ENCODE data around the gene ITGA1.
"Not testable (repeated sequence)": the region's sequence is repeated elsewhere in the genome, so short reads cannot be mapped to it uniquely, and the experiment has no call there.

The ITGA1 gene

DNA sequence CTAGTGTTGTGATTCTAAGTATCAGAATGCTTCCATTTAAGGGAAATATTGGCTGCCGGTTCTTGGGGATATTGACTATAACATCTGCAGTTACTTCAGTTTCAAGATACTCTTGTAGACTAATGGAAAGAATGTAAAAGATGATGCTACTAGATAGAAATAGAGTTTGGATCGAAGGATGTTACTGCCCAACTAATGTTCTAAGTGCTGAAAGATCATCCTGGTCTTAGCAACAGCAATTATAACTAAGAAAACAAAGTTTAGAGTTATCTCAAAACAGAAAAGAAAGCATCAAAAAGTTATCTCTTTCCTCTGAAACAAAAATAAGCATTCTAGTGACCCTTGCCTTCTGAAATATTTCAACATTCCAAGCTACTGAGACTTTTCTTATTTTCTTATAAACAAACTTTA lies 49.9 kb downstream of the ITGA1 start:
- no peak for DNase-seq

- DNase-seq: no peak
Observed at GRCh38 chr5:52838326-52839015, 50.8 kb downstream of the ITGA1 start.

GRCh38 chr5:52839285-52839684 lies 51.6 kb downstream of the ITGA1 start:
- DNase-seq: no peak

GRCh38 chr5:52840277-52841050 lies 52.7 kb downstream of the ITGA1 start:
- DNase-seq: peak; percentile 49

DNA sequence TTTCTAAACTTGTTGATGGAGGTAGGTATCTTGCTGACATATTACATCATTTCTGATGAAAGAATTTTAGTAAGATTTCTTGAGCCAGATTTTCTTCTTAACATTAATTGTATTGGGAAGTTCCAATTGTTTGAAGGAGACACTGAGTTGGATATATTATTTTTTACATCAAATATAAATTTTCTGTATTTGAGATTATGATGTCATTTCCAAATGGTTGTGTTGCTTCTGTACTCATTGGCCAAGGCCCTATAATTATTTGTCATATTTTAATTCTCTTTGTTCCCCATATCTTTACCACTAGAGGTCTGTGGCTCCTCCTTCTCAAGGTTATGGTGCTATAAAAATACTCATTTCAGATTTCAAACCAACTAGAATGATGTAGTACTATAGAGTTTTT lies 53.4 kb downstream of the ITGA1 start:
- no peak for DNase-seq

GRCh38 chr5:52842111-52842510 lies 54.4 kb downstream of the ITGA1 start:
- DNase-seq: no peak

GRCh38 chr5:52844885-52845284 lies 57.2 kb downstream of the ITGA1 start:
- no peak for DNase-seq

DNA sequence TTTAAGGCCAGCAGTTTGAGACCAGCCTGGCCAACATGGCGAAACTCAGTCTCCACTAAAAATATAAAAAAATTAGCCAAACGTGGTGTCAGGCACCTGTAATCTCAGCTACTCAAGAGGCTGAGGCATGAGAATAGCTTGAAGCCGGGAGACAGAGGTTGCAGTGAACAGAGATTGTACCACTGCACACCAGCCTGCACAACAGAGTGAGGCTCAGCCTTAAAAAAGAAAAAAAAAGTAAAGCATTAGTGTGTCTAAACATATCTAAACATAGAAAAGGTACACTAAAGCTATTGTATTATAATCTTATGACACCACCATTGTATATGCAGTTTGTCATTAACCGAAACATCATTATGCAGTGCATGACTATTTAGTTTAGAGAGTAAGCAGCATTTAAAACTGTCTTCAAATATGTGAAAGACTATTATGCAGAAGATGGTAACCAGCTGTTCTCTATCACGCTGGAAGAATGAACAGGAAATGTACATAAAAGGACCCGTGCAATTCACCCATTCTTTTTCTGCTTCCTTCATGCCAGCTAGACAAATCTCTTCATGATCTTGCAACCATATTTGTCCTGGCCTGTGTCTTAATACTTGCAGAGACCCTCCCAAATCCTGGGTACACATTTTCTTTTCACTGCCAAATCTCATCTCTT lies 58.6 kb downstream of the ITGA1 start:
- no peak for DNase-seq

DNA sequence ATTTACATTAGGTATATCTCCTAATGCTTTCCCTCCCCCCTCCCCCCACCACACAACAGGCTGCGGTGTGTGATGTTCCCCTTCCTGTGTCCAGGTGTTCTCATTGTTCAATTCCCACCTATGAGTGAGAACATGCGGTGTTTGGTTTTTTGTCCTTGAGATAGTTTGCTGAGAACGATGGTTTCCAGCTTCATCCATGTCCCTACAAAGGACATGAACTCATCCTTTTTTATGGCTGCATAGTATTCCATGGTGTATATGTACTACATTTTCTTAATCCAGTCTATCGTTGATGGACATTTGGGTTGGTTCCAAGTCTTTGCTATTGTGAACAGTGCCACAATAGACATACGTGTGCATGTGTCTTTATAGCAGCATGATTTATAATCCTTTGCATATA lies 61.0 kb downstream of the ITGA1 start:
- DNase-seq: not testable (repeated sequence)

DNA sequence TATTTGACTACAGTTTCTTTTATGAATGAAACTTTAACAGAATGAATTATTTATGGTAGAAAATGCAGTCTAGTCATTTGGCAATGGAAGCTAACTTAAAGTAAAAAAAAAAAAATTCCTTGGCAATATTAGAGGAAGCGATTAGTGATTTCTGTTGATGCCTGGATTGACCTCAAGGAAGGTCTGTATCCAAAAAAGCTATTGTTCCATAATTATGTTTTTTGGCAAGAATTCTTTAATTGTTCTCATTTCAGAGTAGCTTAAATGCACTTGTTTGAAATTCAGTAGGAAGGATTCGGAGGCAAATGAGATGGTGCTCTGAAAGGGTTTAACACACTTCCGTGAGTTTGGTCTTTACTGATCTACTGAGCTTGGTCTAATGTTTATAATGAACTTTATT lies 61.8 kb downstream of the ITGA1 start:
- no peak for DNase-seq

- DNase-seq: no peak
Observed at GRCh38 chr5:52853650-52854049, 65.9 kb downstream of the ITGA1 start.

- no peak for DNase-seq
Observed at GRCh38 chr5:52854301-52854700, 66.6 kb downstream of the ITGA1 start.

GRCh38 chr5:52854949-52855348 lies 67.2 kb downstream of the ITGA1 start:
- no peak for DNase-seq

DNA sequence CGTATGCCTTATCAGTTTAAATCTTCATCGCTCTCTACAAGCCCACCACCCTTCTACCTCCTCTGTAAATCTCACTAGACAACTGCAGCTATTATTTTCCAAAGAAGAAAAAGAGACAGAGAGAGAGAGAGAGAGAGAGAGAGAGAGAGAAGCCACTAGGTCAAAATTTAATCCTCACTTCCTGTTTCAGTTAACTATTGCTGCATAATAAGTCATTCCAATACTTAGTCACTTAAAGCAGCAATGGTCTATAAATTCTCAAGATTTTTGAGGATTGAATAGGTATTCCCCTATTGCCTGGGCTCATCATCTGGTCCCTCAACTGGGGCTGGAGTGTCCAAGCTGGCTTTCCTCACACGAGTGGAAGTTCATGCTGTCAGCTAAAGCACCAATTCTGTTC lies 68.8 kb downstream of the ITGA1 start:
- DNase-seq: no peak

- no peak for DNase-seq
Observed at GRCh38 chr5:52859628-52860027, 71.9 kb downstream of the ITGA1 start.

- no peak for DNase-seq
Observed at GRCh38 chr5:52861368-52861767, 73.7 kb downstream of the ITGA1 start.

GRCh38 chr5:52863715-52864290 lies 76.1 kb downstream of the ITGA1 start:
- no peak for DNase-seq

GRCh38 chr5:52864371-52864770 lies 76.7 kb downstream of the ITGA1 start:
- no peak for DNase-seq

DNA sequence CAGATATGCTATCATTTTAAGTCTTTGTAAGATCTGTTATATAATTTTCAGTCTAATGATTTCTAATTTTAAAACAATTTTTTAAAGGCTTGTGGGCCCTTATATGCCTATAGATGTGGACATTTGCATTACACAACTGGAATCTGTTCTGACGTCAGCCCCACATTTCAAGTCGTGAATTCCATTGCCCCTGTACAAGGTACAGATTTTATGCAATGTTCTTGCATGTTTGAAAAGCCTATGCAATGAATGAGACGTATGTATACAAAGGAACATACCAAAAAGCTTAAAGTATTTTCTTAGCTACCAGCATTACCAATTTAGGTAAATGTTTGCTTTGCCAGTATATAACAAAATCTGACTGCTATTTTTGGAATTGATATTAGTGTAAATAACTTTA lies 77.2 kb downstream of the ITGA1 start:
- DNase-seq: no peak

GRCh38 chr5:52865991-52866390 lies 78.3 kb downstream of the ITGA1 start:
- not testable (repeated sequence) for DNase-seq

DNA sequence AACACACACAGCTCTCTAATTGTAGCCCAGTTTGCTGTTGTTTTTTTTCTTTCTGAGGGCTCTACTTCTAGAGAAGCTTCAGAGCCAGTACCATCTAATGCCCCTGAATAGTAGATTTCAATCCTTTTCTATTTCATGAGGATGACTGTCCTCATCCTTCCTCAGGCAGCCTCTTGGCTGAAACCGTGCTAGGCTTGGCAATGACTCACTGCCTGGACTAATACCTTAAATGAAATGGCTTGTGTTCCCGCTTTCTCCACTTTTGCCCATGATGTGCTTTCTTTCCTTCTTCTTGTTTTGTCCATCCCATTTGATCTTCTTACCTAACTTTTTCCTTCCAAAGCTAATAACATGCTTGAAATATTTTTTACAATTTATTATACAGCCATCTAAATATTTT lies 80.1 kb downstream of the ITGA1 start:
- no peak for DNase-seq

GRCh38 chr5:52868417-52868816 lies 80.7 kb downstream of the ITGA1 start:
- no peak for DNase-seq

DNA sequence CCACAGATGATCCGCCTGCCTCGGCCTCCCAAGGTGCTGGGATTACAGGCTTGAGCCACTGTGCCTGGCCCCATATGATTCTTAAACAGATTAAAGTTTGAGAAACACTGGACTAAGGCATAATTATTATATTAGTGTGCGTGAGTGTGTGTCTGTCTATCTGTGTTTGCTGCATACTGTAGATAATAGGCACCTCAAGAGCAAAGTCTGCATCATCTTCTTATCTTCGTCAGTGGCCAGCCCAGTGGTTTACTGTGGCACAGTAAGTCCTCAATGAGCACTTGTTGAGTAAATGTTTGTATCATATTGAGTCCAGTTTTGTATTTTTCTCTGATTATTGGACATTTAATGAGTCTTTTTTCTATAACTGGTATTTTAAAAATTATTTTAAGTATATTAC lies 81.7 kb downstream of the ITGA1 start:
- DNase-seq: no peak

DNA sequence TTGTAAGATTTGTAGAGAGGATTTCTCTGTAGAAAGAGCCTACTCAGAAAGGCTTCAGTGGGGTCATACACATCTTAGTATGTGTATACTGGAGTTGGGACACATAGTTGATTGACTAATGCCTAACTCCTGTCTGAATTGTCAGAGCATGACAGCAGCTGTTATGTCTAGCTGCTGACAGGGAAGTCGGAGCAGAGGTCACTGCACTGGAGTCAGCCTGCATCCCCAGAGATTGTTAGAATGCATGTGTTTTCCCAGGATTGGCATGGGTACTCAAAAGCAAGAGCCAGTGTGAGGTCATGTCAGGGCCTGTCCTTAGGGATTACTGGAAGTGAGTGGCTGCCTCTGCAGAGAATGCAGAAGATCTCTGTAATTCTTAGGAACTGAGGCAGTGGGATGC lies 82.7 kb downstream of the ITGA1 start:
- DNase-seq: no peak

All from COR-L47 (cell line).